ENCODE results near the gene CHST8.

The CHST8 gene

GRCh38 chr19:33804021-33804799 lies 182.5 kb downstream of the CHST8 start:
- DNase-seq (ENCODE audit: low read depth in 1 of 2, low spot score in 1 of 2): no peak
- TF ChIP-seq REST (IDR thresholded peaks at IDR 0.05; ENCODE audit: insufficient replicate concordance, low read depth) (no peak), SPI1 (IDR thresholded peaks at IDR 0.05; ENCODE audit: borderline replicate concordance, low read depth) (no peak), GABPA (IDR thresholded peaks at IDR 0.05; ENCODE audit: low read depth) (no peak), CTCF (IDR thresholded peaks at IDR 0.05; ENCODE audit: insufficient read depth, low read length) (no peak), POLR2AphosphoS5 (IDR thresholded peaks at IDR 0.05; ENCODE audit: low read depth) (no peak)
- no peaks in the 10 kb centered on the region for H3K27me3 ChIP-seq (ENCODE audit: insufficient read depth, poor library complexity, severe bottlenecking)
- no peak overlapping the region for H3K27ac ChIP-seq (replicated peaks)
- H3K4me3 ChIP-seq (replicated peaks; ENCODE audit: insufficient read depth, low read length): no peak overlapping the region

- TF ChIP-seq CTCF (IDR thresholded peaks at IDR 0.05; ENCODE audit: insufficient read depth, low read length) (no peak), REST (IDR thresholded peaks at IDR 0.05; ENCODE audit: insufficient replicate concordance, low read depth) (no peak), SPI1 (IDR thresholded peaks at IDR 0.05; ENCODE audit: borderline replicate concordance, low read depth) (no peak), POLR2AphosphoS5 (IDR thresholded peaks at IDR 0.05; ENCODE audit: low read depth) (no peak), GABPA (IDR thresholded peaks at IDR 0.05; ENCODE audit: low read depth) (no peak)
- DNase-seq (ENCODE audit: low read depth in 1 of 2, low spot score in 1 of 2): no peak
Observed at GRCh38 chr19:33805313-33805712, 183.6 kb downstream of the CHST8 start.

GRCh38 chr19:33805840-33806433 lies 184.2 kb downstream of the CHST8 start:
- Histone ChIP-seq H3K4me3 (replicated peaks; ENCODE audit: insufficient read depth, low read length) (no peak overlapping the region), H3K27me3 (ENCODE audit: insufficient read depth, poor library complexity, severe bottlenecking) (no peaks in the 10 kb centered on the region), H3K27ac (replicated peaks) (no peak overlapping the region)
- no peak for DNase-seq (ENCODE audit: low read depth in 1 of 2, low spot score in 1 of 2)
- no peak for TF ChIP-seq SPI1 (IDR thresholded peaks at IDR 0.05; ENCODE audit: borderline replicate concordance, low read depth)
- TF ChIP-seq CTCF (IDR thresholded peaks at IDR 0.05; ENCODE audit: insufficient read depth, low read length): no peak
- TF ChIP-seq GABPA (IDR thresholded peaks at IDR 0.05; ENCODE audit: low read depth): no peak
- TF ChIP-seq POLR2AphosphoS5 (IDR thresholded peaks at IDR 0.05; ENCODE audit: low read depth): no peak
- no peak for TF ChIP-seq REST (IDR thresholded peaks at IDR 0.05; ENCODE audit: insufficient replicate concordance, low read depth)

More at GRCh38 chr19:33805313-33805712, 183.6 kb downstream of the CHST8 start:
- no peak overlapping the region for H3K27ac ChIP-seq (replicated peaks)
- no peaks in the 10 kb centered on the region for H3K27me3 ChIP-seq (ENCODE audit: insufficient read depth, poor library complexity, severe bottlenecking)
- H3K4me3 ChIP-seq (replicated peaks; ENCODE audit: insufficient read depth, low read length): no peak overlapping the region

Measured in HL-60 (cell line).